Measurements from ENCODE around the gene FHIP1A.

FHIP1A gene

GRCh38 chr4:151418385-151418784, 9.4 kb downstream of the FHIP1A start:
- no peak for DNase-seq

GRCh38 chr4:151418856-151419255, 9.9 kb downstream of the FHIP1A start:
- no peak for DNase-seq

- DNase-seq: no peak
Observed at GRCh38 chr4:151420250-151420807, 11.4 kb downstream of the FHIP1A start.

GRCh38 chr4:151422854-151423253, 13.9 kb downstream of the FHIP1A start:
- no peak for DNase-seq

- peak; percentile 14 for DNase-seq
Observed at GRCh38 chr4:151426513-151426912, 17.5 kb downstream of the FHIP1A start.

GRCh38 chr4:151427266-151427665, 18.3 kb downstream of the FHIP1A start:
- no peak for DNase-seq

- no peak for DNase-seq
Observed at GRCh38 chr4:151428346-151428745, 19.4 kb downstream of the FHIP1A start.

- no peak for DNase-seq
Observed at GRCh38 chr4:151429957-151430570, 21.1 kb downstream of the FHIP1A start.

- DNase-seq: peak; percentile 30
Observed at GRCh38 chr4:151430740-151431457, 21.9 kb downstream of the FHIP1A start.

GRCh38 chr4:151431728-151432127, 22.8 kb downstream of the FHIP1A start:
- DNase-seq: no peak

- DNase-seq: no peak
Observed at GRCh38 chr4:151432654-151433053, 23.7 kb downstream of the FHIP1A start.

- DNase-seq: no peak
Observed at GRCh38 chr4:151434183-151434860, 25.3 kb downstream of the FHIP1A start.

- no peak for DNase-seq
Observed at GRCh38 chr4:151436093-151436518, 27.1 kb downstream of the FHIP1A start.

- no peak for DNase-seq
Observed at GRCh38 chr4:151437505-151437904, 28.5 kb downstream of the FHIP1A start.

GRCh38 chr4:151438154-151438553, 29.2 kb downstream of the FHIP1A start:
- DNase-seq: no peak

GRCh38 chr4:151439320-151439719, 30.3 kb downstream of the FHIP1A start:
- no peak for DNase-seq

GRCh38 chr4:151442002-151442401, 33.0 kb downstream of the FHIP1A start:
- no peak for DNase-seq

- no peak for DNase-seq
Observed at GRCh38 chr4:151443247-151443646, 34.3 kb downstream of the FHIP1A start.

- DNase-seq: no peak
Observed at GRCh38 chr4:151443752-151444151, 34.8 kb downstream of the FHIP1A start.

GRCh38 chr4:151446208-151446607, 37.2 kb downstream of the FHIP1A start:
- DNase-seq: no peak

GRCh38 chr4:151454513-151454912, 45.5 kb downstream of the FHIP1A start:
- no peak for DNase-seq

GRCh38 chr4:151455212-151455611, 46.2 kb downstream of the FHIP1A start:
- DNase-seq: no peak

- DNase-seq: no peak
Observed at GRCh38 chr4:151458148-151458547, 49.2 kb downstream of the FHIP1A start.

Measured in NCI-H1092 treated with DMSO at 0.1 percent for 48 hours (cell line).